Suppressor macrophage (primary cell): ENCODE results near the gene ABHD17C.
A peak's percentile ranks its signal among the peaks of the same experiment; 100 is the strongest.

Experiments used
- DNase-seq, 4 experiments: peaks; one replicate each; pipeline ENCODE4 v3.0.0-alpha.2; 2020 to 2022

The ABHD17C gene

GRCh38 chr15:80689716-80690115, 5.4 kb upstream of the ABHD17C start:
- no peak for DNase-seq

DNA sequence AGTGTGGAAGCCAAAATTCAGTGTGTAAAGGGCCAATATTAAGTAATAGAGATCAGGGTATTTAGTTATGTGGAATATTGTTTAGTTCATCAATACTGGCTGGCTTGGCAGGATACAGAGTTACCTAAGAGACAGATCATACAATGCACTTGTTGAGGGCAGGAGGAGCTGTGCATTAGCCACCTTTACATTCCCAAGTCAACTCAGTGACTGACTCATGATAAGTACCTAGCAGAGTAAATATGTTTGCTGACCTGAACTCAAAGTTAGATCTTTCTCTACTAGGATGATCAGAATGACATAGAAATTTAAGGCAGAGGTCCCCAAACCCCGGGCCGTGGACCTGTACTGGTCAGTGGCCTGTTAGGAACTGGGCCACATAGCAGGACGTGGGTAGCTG, 3.5 kb upstream of the ABHD17C start:
- DNase-seq, result no peak

DNA sequence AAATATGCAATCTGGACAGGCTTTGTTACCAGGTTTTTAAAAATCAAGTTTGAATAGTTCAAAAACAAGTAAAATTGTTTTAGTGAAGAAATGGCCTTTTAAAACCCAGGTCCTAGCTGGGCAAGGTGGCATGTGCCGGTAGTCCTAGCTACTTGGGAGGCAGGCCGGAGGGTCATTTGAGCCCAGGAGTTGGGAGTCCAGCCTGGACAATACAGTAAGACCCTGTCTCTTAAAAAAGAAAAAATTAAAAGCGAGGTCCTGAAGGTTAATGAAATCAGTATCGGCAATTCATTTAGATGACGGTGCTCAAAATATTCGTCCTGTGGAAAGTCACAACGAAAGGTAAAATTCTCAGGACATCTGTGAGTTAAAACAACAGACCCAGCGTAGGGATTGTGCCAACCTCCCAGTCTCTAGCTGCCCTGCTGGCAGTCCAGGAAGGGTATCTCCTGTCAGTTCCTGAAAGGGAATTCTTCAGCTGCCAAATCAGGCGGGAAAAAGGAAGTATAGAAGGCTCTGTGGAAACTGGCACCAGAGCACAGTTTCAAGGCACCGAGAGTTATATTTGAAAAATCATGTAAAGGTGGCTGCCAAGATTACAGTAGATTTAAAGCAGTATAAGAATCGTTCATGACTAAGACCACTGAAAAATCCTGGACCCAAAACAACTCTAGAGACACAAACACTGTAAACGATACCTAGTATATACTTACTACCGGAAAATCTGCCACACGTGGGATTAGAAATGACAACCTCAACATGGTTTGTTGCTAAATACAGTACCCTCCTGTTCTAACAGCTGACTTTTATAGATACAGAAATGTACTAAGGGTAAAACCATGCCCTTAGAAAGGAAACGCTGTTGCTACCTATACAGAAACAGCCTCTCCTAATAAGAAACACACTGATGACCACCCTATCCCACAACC, 1.2 kb upstream of the ABHD17C start:
- DNase-seq, result peak in 3 of 4 experiments; percentile 42 to 52 (median 46)

- peak in 1 of 4 experiments; percentile 15 for DNase-seq
These were observed 455 bp upstream of the ABHD17C start for GRCh38 chr15:80694611-80695098.

DNA sequence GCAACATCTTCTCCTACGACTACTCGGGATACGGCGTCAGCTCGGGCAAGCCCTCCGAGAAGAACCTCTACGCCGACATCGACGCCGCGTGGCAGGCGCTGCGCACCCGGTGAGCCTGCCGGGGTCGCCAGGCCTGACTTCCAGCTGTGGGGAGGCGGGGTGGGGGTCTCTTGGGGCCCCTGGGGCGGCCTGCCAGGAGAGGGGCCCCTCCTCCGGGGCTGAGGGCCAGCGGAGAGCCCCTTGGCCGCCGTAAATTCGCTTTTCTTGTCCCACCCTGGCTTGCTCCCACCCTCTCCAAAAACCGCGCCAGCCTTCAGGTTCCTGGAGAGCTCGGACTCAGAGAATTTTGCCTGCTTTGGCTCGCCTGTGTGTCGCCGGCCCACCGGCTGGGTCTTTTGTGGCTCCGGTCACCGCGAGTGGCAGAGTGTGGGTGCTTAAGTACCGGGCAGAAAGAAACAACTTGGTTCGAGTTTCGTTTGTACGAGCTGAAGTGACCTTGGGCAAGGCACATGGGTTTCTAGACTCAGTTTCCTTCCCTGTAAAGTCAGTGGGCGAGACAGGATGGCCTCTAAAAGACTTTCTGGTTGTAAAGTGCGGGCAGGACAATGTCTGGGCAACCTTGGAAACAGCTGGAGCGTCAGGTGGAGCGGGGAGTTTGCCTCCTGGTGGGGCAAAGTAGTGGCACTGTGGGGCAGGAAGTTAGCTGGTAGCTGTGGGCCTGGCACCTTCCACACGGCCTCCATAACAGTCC, 976 bp downstream of the ABHD17C start:
- peak in 3 of 4 experiments; percentile 21 to 35 (median 31) for DNase-seq

GRCh38 chr15:80697075-80697685, 2.1 kb downstream of the ABHD17C start:
- no peak for DNase-seq

- DNase-seq, result no peak
These were observed 3.6 kb downstream of the ABHD17C start for GRCh38 chr15:80698676-80699075.

- no peak for DNase-seq
These were observed 4.9 kb downstream of the ABHD17C start for GRCh38 chr15:80699981-80700380.

GRCh38 chr15:80701676-80702311, 6.7 kb downstream of the ABHD17C start:
- DNase-seq, result no peak

DNA sequence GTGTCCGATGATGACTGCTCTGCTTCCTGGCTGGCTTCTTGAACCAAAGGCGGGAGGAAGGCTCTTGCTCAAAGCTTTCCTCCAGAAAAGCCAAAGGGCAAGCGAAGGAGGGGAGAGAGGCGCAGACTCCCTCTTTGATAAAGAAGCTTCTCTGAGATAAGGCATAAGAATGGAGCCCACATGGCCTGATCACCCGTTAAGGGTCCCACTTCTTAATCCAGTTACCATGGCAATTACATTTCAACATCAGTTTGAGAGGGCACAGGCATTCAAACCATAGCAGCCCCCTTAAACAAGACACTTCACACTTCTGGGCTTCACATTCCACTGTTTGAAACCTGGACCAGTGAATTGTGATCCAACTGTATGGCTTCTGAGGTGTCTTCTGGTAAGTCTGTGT, 8.0 kb downstream of the ABHD17C start:
- DNase-seq, result no peak

DNA sequence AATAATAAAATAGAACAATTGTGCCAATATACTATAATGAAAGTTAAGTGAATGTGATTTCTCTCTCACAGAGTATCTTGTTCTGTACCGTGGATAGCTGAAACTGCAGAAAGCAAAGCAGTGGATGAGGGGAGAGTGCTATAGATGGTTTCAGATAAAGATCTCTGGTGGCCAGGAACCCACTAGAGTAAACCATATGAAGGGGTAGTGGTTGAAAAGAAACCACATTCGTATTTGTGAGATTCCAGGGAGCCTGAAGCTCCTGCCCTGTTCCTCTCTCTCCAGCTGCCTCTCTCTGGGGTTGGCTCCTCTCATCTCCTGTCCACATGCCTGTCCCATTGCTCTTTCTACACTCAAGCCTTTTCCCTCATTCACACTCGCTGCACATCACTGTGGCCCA, 8.9 kb downstream of the ABHD17C start:
- no peak for DNase-seq

DNA sequence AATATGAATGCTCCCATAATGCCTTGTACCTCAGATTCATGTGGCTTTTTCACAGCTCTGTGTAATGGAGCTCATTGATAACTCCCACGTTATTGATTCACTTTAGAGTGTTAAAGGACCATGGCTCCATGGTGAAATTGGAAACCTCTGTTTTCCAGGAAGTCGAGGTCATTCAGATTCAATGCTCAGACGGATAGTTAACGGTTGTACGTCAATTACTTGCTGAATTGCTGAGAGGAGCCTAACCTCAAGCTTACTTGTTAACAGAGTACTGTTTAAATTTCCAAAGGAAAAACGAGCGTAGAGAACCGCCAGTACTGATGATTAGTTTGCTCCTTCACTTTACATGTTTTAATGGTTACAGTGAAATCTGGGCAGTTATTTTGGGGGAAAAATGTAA, 11.1 kb downstream of the ABHD17C start:
- DNase-seq, result no peak

GRCh38 chr15:80709542-80709941, 14.4 kb downstream of the ABHD17C start:
- DNase-seq, result no peak

- DNase-seq, result peak; percentile 28 to 60 (median 34)
These were observed 15.8 kb downstream of the ABHD17C start for GRCh38 chr15:80710635-80711554.

GRCh38 chr15:80711886-80712285, 16.8 kb downstream of the ABHD17C start:
- DNase-seq, result no peak

- no peak for DNase-seq
These were observed 17.8 kb downstream of the ABHD17C start for GRCh38 chr15:80712956-80713355.

DNA sequence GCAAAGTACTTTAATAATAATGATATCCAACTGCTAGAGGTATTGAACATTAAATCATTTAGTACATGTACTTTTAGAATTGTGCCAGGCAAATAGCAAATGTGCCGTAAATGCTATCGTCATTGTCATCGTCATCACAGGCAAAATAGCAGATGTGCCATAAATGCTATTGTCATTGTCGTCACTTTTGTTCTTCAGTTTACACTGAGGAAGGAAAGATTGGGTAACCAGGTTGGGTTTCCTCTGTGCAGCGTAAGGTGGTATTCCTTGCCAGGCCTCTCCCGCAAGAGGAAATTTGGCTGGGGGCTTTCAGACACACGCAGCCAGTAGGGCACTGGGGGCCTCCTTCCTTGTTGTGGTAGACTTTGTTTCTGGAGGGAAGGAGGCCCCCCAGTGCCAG, 26.4 kb downstream of the ABHD17C start:
- peak in 1 of 4 experiments; percentile 19 for DNase-seq

GRCh38 chr15:80722811-80723210, 27.7 kb downstream of the ABHD17C start:
- DNase-seq, result no peak

DNA sequence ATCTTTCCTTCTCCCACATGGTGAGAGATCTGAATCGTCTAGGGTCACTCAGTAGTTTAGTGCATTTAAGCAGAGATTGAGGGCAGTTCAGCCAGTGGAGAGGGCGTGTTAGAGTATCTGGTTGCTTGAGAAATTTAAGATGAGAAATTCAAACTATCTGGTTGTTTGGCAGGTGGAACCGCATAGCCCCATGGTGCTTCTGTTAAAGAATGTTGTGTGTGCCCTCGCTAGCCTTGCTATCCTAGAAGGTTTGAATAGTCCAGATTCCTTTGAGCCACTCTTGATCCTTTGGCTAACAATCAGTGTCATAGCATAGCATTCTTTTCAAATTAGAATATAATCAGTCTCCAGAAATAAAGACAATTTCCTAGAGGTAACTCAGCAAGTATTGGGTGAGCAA, 32.1 kb downstream of the ABHD17C start:
- DNase-seq, result no peak

GRCh38 chr15:80727596-80727995, 32.5 kb downstream of the ABHD17C start:
- no peak for DNase-seq

- DNase-seq, result no peak
These were observed 35.3 kb downstream of the ABHD17C start for GRCh38 chr15:80730387-80730786.
